ENCODE results near the gene CNPY1.

CNPY1 gene

DNA sequence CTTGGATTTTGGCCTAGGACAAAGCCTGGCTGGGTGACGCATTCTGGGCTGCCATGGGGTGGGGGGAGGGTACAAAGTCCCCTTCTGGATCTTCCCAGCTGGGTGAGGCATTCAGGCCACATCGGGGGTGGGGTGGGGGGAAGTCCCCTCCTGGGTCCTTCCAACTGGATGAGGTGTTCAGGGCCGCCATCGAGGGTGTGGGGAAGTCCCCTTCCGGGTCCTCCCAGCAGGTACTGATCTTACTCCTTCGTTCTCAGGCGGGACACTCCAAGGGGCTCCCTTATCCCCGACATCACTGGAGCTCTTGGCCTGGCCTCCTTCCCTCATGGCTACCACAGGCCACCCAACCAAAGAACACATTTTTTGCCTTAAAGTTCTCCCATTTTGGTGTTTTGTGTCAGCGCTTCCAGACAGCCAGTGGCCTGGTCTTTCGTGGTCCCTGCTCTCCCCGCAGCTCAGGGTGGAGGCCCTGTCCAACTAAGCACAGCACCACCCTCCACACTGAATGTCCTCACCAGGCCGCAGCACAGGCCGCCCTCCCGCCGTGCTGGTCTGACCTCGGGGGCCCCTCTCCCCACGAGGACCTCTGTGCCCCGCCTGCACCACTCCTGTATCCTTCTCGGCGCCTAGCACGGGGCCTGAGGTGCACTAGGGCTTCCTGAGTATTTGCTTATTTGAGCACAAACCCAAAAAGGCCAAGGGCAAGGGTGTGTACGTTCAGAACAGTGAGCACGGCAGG lies 49.9 kb downstream of the CNPY1 start:
- TF ChIP-seq SIN3A (IDR thresholded peaks at IDR 0.05; ENCODE audit: borderline replicate concordance, insufficient read depth, low read length) (no peak), TAF1 (IDR thresholded peaks at IDR 0.05; ENCODE audit: borderline replicate concordance, insufficient read depth, low read length) (no peak), FOXP2 (optimal IDR thresholded peaks at IDR 0.05; ENCODE audit: borderline replicate concordance, extremely low read depth, extremely low read length, insufficient read depth) (no peak), REST (IDR thresholded peaks at IDR 0.05; ENCODE audit: insufficient read depth in 1 of 2, low read depth in 2 of 2, low read length in 2 of 2) (no peak), POLR2AphosphoS5 (IDR thresholded peaks at IDR 0.05; ENCODE audit: low read depth, low read length) (no peak)

DNA sequence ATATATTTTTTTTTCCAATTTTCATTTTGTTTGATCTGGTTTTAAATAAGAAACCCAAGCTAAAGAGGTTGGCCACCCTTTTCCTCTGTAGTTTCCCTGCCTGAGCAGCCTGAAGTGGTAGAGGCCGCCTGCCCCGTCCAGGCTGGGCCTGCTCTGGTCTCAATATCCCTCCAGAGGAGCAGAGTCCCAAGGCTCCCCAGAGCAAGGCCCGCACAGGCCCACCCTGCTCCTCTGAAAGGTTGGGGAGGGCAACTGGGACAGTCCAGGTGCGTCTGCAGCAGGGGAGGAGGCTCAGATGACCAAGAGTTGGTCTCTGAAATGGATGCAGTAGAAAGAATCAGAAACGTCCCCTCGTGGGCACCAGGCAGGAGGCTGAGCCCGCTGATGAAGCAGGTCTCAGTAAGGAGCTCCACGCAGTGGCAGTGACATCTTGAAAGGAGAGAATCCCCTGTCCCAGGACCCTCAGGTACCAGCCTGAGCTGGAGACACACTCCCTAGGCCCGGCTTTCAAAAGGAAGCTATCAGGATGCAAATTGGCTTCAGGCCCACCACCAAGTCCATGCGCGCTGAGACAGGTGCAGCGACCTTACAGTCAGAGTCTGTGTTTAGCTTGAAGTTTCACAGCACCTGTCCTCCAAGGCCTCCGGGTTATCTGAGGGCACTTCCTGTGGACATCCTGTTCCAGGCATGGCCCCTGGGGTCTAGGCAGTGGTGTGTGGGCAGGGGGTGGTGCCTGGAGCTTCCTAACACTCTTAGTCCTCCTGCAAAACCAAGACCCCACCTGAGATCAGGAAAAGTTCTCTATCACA lies 50.7 kb downstream of the CNPY1 start:
- TF ChIP-seq SIN3A (IDR thresholded peaks at IDR 0.05; ENCODE audit: borderline replicate concordance, insufficient read depth, low read length) (no peak), FOXP2 (optimal IDR thresholded peaks at IDR 0.05; ENCODE audit: borderline replicate concordance, extremely low read depth, extremely low read length, insufficient read depth) (no peak), POLR2AphosphoS5 (IDR thresholded peaks at IDR 0.05; ENCODE audit: low read depth, low read length) (no peak), TAF1 (IDR thresholded peaks at IDR 0.05; ENCODE audit: borderline replicate concordance, insufficient read depth, low read length) (no peak), REST (IDR thresholded peaks at IDR 0.05; ENCODE audit: insufficient read depth in 1 of 2, low read depth in 2 of 2, low read length in 2 of 2) (no peak)

- TF ChIP-seq SIN3A (IDR thresholded peaks at IDR 0.05; ENCODE audit: borderline replicate concordance, insufficient read depth, low read length) = no peak
- no peak for TF ChIP-seq REST (IDR thresholded peaks at IDR 0.05; ENCODE audit: insufficient read depth in 1 of 2, low read depth in 2 of 2, low read length in 2 of 2)
- TF ChIP-seq FOXP2 (optimal IDR thresholded peaks at IDR 0.05; ENCODE audit: borderline replicate concordance, extremely low read depth, extremely low read length, insufficient read depth) = no peak
- no peak for TF ChIP-seq POLR2AphosphoS5 (IDR thresholded peaks at IDR 0.05; ENCODE audit: low read depth, low read length)
- no peak for TF ChIP-seq TAF1 (IDR thresholded peaks at IDR 0.05; ENCODE audit: borderline replicate concordance, insufficient read depth, low read length)
Observed at GRCh38 chr7:155494551-155494950, 51.8 kb downstream of the CNPY1 start.

- TF ChIP-seq SIN3A (IDR thresholded peaks at IDR 0.05; ENCODE audit: borderline replicate concordance, insufficient read depth, low read length) (no peak), POLR2AphosphoS5 (IDR thresholded peaks at IDR 0.05; ENCODE audit: low read depth, low read length) (no peak), FOXP2 (optimal IDR thresholded peaks at IDR 0.05; ENCODE audit: borderline replicate concordance, extremely low read depth, extremely low read length, insufficient read depth) (no peak), TAF1 (IDR thresholded peaks at IDR 0.05; ENCODE audit: borderline replicate concordance, insufficient read depth, low read length) (no peak), REST (IDR thresholded peaks at IDR 0.05; ENCODE audit: insufficient read depth in 1 of 2, low read depth in 2 of 2, low read length in 2 of 2) (no peak)
Observed at GRCh38 chr7:155493744-155494538, 52.4 kb downstream of the CNPY1 start.
